H1 (cell line): ENCODE data around the gene MELK.
"Not testable (repeated sequence)": the region's sequence is repeated elsewhere in the genome, so short reads cannot be mapped to it uniquely, and the experiment has no call there.

Experiments used
- CTCF ChIP-seq, 3 experiments: IDR thresholded peaks; 1 replicate in 2 of 3; 2 replicates in 1 of 3; pipeline versions ENCODE4 v1.5.1 to v1.6.1; 2011; ENCODE audit warnings: low read length in 3 of 3, mild to moderate bottlenecking in 3 of 3, inconsistent platforms in 2 of 3, low read depth in 1 of 3, moderate library complexity in 1 of 3; ENCODE audit not compliant: insufficient read depth in 1 of 3; ENCODE audit errors: control extremely low read depth in 1 of 3
- EP300 ChIP-seq, 2 experiments: IDR thresholded peaks; 1 replicate in 1 of 2; 2 replicates in 1 of 2; pipeline ENCODE4 v1.6.1; 2011 to 2012; ENCODE audit warnings: low read depth in 2 of 2, low read length in 2 of 2, mild to moderate bottlenecking in 2 of 2, borderline replicate concordance in 1 of 2, inconsistent platforms in 1 of 2, moderate library complexity in 1 of 2
- JUN ChIP-seq: IDR thresholded peaks from 2 replicates; pipeline ENCODE4 v1.6.1; 2011; ENCODE audit warnings: low read depth, mild to moderate bottlenecking, improper control_type of control experiment, low read length
- MAX ChIP-seq: IDR thresholded peaks from 2 replicates; pipeline ENCODE4 v1.6.1; 2012; ENCODE audit warnings: inconsistent platforms
- PHF8 ChIP-seq: fragments of 200-600 bp; sonication (generic); conservative IDR thresholded peaks from 2 replicates; pipeline ENCODE4 v1.7.1; 2012; ENCODE audit warnings: low read depth, mild to moderate bottlenecking, inconsistent platforms, low read length, moderate library complexity
- POLR2A ChIP-seq, 2 experiments: IDR thresholded peaks; 1 replicate in 1 of 2; 2 replicates in 1 of 2; pipeline ENCODE4 v1.6.1; 2011; ENCODE audit warnings: low read depth in 2 of 2, low read length in 2 of 2, mild to moderate bottlenecking in 2 of 2; ENCODE audit errors: control extremely low read depth in 1 of 2
- POLR2AphosphoS5 ChIP-seq: IDR thresholded peaks from 2 replicates; pipeline ENCODE4 v1.6.1; 2011; ENCODE audit warnings: low read depth, low read length
- RAD21 ChIP-seq, 2 experiments: IDR thresholded peaks in 1 of 2; conservative IDR thresholded peaks in 1 of 2; 2 replicates each; pipeline ENCODE4 v1.6.1; 2011; ENCODE audit warnings: low read depth in 2 of 2, low read length in 2 of 2, improper control_type of control experiment in 1 of 2, inconsistent platforms in 1 of 2, mild to moderate bottlenecking in 1 of 2, moderate library complexity in 1 of 2
- TBP ChIP-seq: IDR thresholded peaks from 2 replicates; pipeline ENCODE4 v1.6.1; 2011; ENCODE audit warnings: low read depth, low read length, improper control_type of control experiment

GRCh38 chr9:36574045-36574444 is 1.4 kb downstream of the MELK start:
- TF ChIP-seq EP300 (IDR thresholded peaks at IDR 0.05; ENCODE audit: borderline replicate concordance in 1 of 2, low read depth in 2 of 2, low read length in 2 of 2); CTCF (IDR thresholded peaks at IDR 0.05; ENCODE audit: control extremely low read depth in 1 of 3, insufficient read depth in 1 of 3, low read depth in 1 of 3, low read length in 3 of 3); JUN; POLR2AphosphoS5; PHF8; MAX; RAD21 (IDR thresholded peaks at IDR 0.05 in 1 of 2, conservative IDR thresholded peaks at IDR 0.05 in 1 of 2; ENCODE audit: low read depth in 2 of 2, low read length in 2 of 2); POLR2A (IDR thresholded peaks at IDR 0.05; ENCODE audit: control extremely low read depth in 1 of 2, low read depth in 2 of 2, low read length in 2 of 2); TBP: not testable (repeated sequence)
